Upper lobe of left lung (tissue), 6 donors: ENCODE results near the gene CAMK1D. TPM values are rescaled to one million over a fixed set of nuclear protein-coding genes. Genes with fewer than 3 reads are reported as not detected.

Experiments
- ATAC-seq, 2 donors: fragments of 200-7000 bp; cut with Tn5 transposase; one replicate each; pipeline ENCODE4 v1.9.1; 2022; ENCODE audit warnings: mild to moderate bottlenecking in 2 of 2, moderate library complexity in 2 of 2; ENCODE audit not compliant: low FRiP score in 2 of 2
- DNase-seq, 2 donors: peaks; one replicate each; pipeline ENCODE4 v3.0.0-alpha.2; 2019 to 2020
- H3K27ac ChIP-seq, 4 donors: fragments of 200-600 bp; sonication (generic); one replicate each; pipeline ENCODE4 v1.5.1; 2016 to 2019
- H3K27me3 ChIP-seq, 4 donors: fragments of 200-600 bp; sonication (generic); one replicate each; pipeline ENCODE4 v1.5.1; 2017 to 2019
- H3K36me3 ChIP-seq, 4 donors: fragments of 200-600 bp; sonication (generic); one replicate each; pipeline ENCODE4 v1.5.1; 2016 to 2019
- H3K4me1 ChIP-seq, 4 donors: fragments of 200-600 bp; sonication (generic); one replicate each; pipeline ENCODE4 v1.5.1; 2018 to 2019
- H3K4me3 ChIP-seq, 4 donors: fragments of 200-600 bp; sonication (generic); one replicate each; pipeline ENCODE4 v1.5.1; 2017 to 2019; ENCODE audit warnings: mild to moderate bottlenecking in 2 of 4, moderate library complexity in 1 of 4
- H3K9me3 ChIP-seq, 4 donors: fragments of 200-600 bp; sonication (generic); one replicate each; pipeline ENCODE4 v1.5.1; 2018 to 2019
- CTCF ChIP-seq, 6 experiments: fragments of 450-650 bp in 4 of 6; fragments of 200-600 bp in 2 of 6; sonication (generic) in 2 of 6; IDR thresholded peaks; one replicate each; pipeline ENCODE4 v1.5.1; 2016 to 2019; ENCODE audit warnings: antibody characterized with exemption in 6 of 6
- EP300 ChIP-seq, 4 donors: sonication (generic); formaldehyde crosslinking; IDR thresholded peaks; one replicate each; pipeline ENCODE4 v1.5.1; 2017; ENCODE audit warnings: antibody characterized with exemption in 4 of 4, control low read depth in 2 of 4
- POLR2A ChIP-seq, 4 donors: fragments of 450-650 bp; IDR thresholded peaks; one replicate each; pipeline ENCODE4 v1.5.1; 2016 to 2017; ENCODE audit warnings: antibody characterized with exemption in 4 of 4, mild to moderate bottlenecking in 2 of 4
- POLR2AphosphoS5 ChIP-seq, 2 donors: sonication (generic); formaldehyde crosslinking; IDR thresholded peaks; one replicate each; pipeline ENCODE4 v1.5.1; 2017; ENCODE audit warnings: antibody characterized with exemption in 2 of 2
- WGBS, 2 donors: methylation state at CpG; one replicate each; pipeline ENCODE4 v1.1.5; 2017 to 2018; 5-methylcytosine and 5-hydroxymethylcytosine counted together
- total RNA-seq, 6 donors: library from RNA; depleted of rRNA in 4 of 6; stranded (reverse); fragments of >200 nt in 4 of 6; gene quantifications; one replicate each; pipeline versions ENCODE4 v1.1.0 to v1.2.1, GENCODE V29; 2016 to 2021
- donor health status: DM: no; HTN: no; CAD: no; lungs with moderate emphysema.
- donor health status: DM: no; HTN: yes; CAD: no; lungs with severe emphysema.

CAMK1D gene
- total RNA-seq, 6 donors from 2014 or later = 6.2 to 29.2 (median 19.0) TPM

- no peak overlapping the region for H3K4me3 ChIP-seq
- no peaks in the 10 kb centered on the region for H3K9me3 ChIP-seq
- no peaks in the 10 kb centered on the region for H3K27me3 ChIP-seq
- no peak for TF ChIP-seq EP300 (IDR thresholded peaks at IDR 0.05)
- TF ChIP-seq POLR2AphosphoS5 (IDR thresholded peaks at IDR 0.05) = no peak
- TF ChIP-seq CTCF (IDR thresholded peaks at IDR 0.05) = no peak
- no peaks in the 10 kb centered on the region for H3K36me3 ChIP-seq
- H3K27ac ChIP-seq = no peak overlapping the region
- ATAC-seq = peak in 1 of 2 donors; percentile 34
- peaks cover 0 to 7% (median 3%) of the 10 kb centered on the region in 4 donors for H3K4me1 ChIP-seq
- DNase-seq = no peak
- WGBS, 2 donors = 37 to 60% methylated on average over 12 of the region's 12 CpGs
Observed at GRCh38 chr10:12588091-12588860, 238.9 kb downstream of the CAMK1D start.

GRCh38 chr10:12589291-12589690 is 239.9 kb downstream of the CAMK1D start:
- Histone ChIP-seq H3K9me3 (no peaks in the 10 kb centered on the region), H3K36me3 (no peaks in the 10 kb centered on the region), H3K27me3 (no peaks in the 10 kb centered on the region), H3K4me3 (no peak overlapping the region), H3K27ac (no peak overlapping the region), H3K4me1 (peaks cover 0 to 7% (median 3%) of the 10 kb centered on the region in 4 donors)
- DNase-seq (no peak), ATAC-seq (no peak)
- TF ChIP-seq EP300 (IDR thresholded peaks at IDR 0.05) (no peak), POLR2AphosphoS5 (IDR thresholded peaks at IDR 0.05) (no peak), CTCF (IDR thresholded peaks at IDR 0.05) (no peak), POLR2A (IDR thresholded peaks at IDR 0.05) (no peak)
- WGBS, 2 donors = 77 to 82% methylated on average over 8 of the region's 8 CpGs

GRCh38 chr10:12589791-12590190 is 240.4 kb downstream of the CAMK1D start:
- no peak for ATAC-seq
- H3K27ac ChIP-seq = no peak overlapping the region
- H3K36me3 ChIP-seq = no peaks in the 10 kb centered on the region
- no peak overlapping the region for H3K4me3 ChIP-seq
- DNase-seq = no peak
- H3K27me3 ChIP-seq = no peaks in the 10 kb centered on the region
- no peaks in the 10 kb centered on the region for H3K9me3 ChIP-seq
- H3K4me1 ChIP-seq = peaks cover 0 to 7% (median 3%) of the 10 kb centered on the region in 4 donors
- no peak for TF ChIP-seq CTCF (IDR thresholded peaks at IDR 0.05)
- no peak for TF ChIP-seq EP300 (IDR thresholded peaks at IDR 0.05)
- TF ChIP-seq POLR2A (IDR thresholded peaks at IDR 0.05) = no peak
- no peak for TF ChIP-seq POLR2AphosphoS5 (IDR thresholded peaks at IDR 0.05)
- WGBS, 2 donors = 86 to 90% methylated on average over 4 of the region's 4 CpGs

GRCh38 chr10:12590675-12591659 is 241.6 kb downstream of the CAMK1D start:
- H3K27me3 ChIP-seq = no peaks in the 10 kb centered on the region
- H3K27ac ChIP-seq = no peak overlapping the region
- no peak overlapping the region for H3K4me3 ChIP-seq
- H3K36me3 ChIP-seq = no peaks in the 10 kb centered on the region
- H3K4me1 ChIP-seq = peaks cover 0 to 7% (median 3%) of the 10 kb centered on the region in 4 donors
- TF ChIP-seq CTCF (IDR thresholded peaks at IDR 0.05) (no peak), POLR2AphosphoS5 (IDR thresholded peaks at IDR 0.05) (no peak), POLR2A (IDR thresholded peaks at IDR 0.05) (no peak), EP300 (IDR thresholded peaks at IDR 0.05) (no peak)
- no peak for DNase-seq
- WGBS, 2 donors = 87 to 94% methylated on average over 17 of the region's 17 CpGs
- H3K9me3 ChIP-seq = no peaks in the 10 kb centered on the region
- ATAC-seq = no peak
